NCI-H2227 treated with DMSO at 0.1 percent for 48 hours (cell line): ENCODE measurements around the gene CBX2.

ENCODE experiments used
- DNase-seq: peaks from one replicate; lab custom pipeline; 2025; lab: John Stamatoyannopoulos, UW

Gene CBX2

GRCh38 chr17:79786930-79787643 is 9.1 kb downstream of the CBX2 start:
- no peak for DNase-seq

- no peak for DNase-seq
These were observed 10.5 kb downstream of the CBX2 start for GRCh38 chr17:79788455-79788854.

GRCh38 chr17:79788989-79789942 is 11.3 kb downstream of the CBX2 start:
- no peak for DNase-seq

- no peak for DNase-seq
These were observed 12.2 kb downstream of the CBX2 start for GRCh38 chr17:79789943-79790804.

GRCh38 chr17:79790805-79791734 is 13.1 kb downstream of the CBX2 start:
- DNase-seq = no peak

GRCh38 chr17:79791735-79792161 is 13.8 kb downstream of the CBX2 start:
- no peak for DNase-seq

GRCh38 chr17:79792341-79792871 is 14.5 kb downstream of the CBX2 start:
- no peak for DNase-seq

- DNase-seq = peak; percentile 62
These were observed 15.3 kb downstream of the CBX2 start for GRCh38 chr17:79792984-79793923.

GRCh38 chr17:79793924-79794304 is 16.0 kb downstream of the CBX2 start:
- DNase-seq = peak; percentile 81

- DNase-seq = no peak
These were observed 16.9 kb downstream of the CBX2 start for GRCh38 chr17:79794659-79795511.

- DNase-seq = no peak
These were observed 18.0 kb downstream of the CBX2 start for GRCh38 chr17:79795795-79796443.

- DNase-seq = no peak
These were observed 18.5 kb downstream of the CBX2 start for GRCh38 chr17:79796444-79796762.

GRCh38 chr17:79796763-79797491 is 19.0 kb downstream of the CBX2 start, which contains the start of gene CBX8:
CBX8 (minus strand) TSS chr17:79797077; CDS start chr17:79796998, 79 bp downstream.
- DNase-seq = peak; percentile 99

GRCh38 chr17:79797492-79798298 is 19.7 kb downstream of the CBX2 start:
- peak; percentile 85 for DNase-seq

- DNase-seq = no peak
These were observed 20.6 kb downstream of the CBX2 start for GRCh38 chr17:79798299-79799173.

GRCh38 chr17:79799174-79799537 is 21.2 kb downstream of the CBX2 start:
- no peak for DNase-seq
